SH-SY5Y (cell line): Measurements from ENCODE around the gene PPHLN1.

ENCODE experiments used
- GATA2 ChIP-seq: IDR thresholded peaks from 2 replicates; pipeline ENCODE4 v1.6.1; 2011; ENCODE audit warnings: mild to moderate bottlenecking, low read depth, low read length
- GATA3 ChIP-seq: IDR thresholded peaks from 2 replicates; pipeline ENCODE4 v1.6.1; 2011; ENCODE audit warnings: low read depth, mild to moderate bottlenecking, low read length, moderate library complexity

DNA sequence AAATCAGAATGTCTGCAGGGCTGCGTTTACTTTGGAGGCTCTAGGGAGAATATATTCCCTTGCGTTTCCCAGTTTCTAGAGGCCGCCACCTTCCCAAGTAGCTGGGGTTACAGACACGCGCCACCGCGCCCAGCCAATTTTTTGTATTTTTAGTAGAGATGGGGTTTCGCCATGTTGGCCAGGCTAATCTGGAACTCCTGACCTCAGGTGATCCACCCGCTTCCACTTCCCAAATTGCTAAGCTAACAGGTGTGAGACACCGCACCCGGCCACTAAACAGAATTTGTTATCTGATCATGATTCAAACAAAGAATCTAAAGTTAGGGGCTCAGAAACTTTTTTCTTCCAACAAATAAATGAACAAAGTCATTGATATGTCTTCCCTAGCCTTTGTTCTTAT is 114.6 kb downstream of the PPHLN1 start:
- TF ChIP-seq GATA2 (no peak), GATA3 (no peak)
